Renal pelvis (tissue), 12 donors: ENCODE results near the gene TRIM71. TPM values are rescaled to one million over a fixed set of nuclear protein-coding genes. Genes with fewer than 3 reads are reported as not detected.
A peak's percentile ranks its signal among the peaks of the same experiment; 100 is the strongest.
"Not testable (repeated sequence)": the region's sequence is repeated elsewhere in the genome, so short reads cannot be mapped to it uniquely, and the experiment has no call there.

ENCODE experiments used
- DNase-seq: peaks from one replicate; pipeline ENCODE4 v3.0.0-alpha.2; 2013
- long read RNA-seq, 16 experiments: transcript quantifications; one replicate each; lab custom pipeline, GENCODE V29; 2026
- polyA plus RNA-seq, 3 donors: library from polyadenylated mRNA; unstranded; fragments of 120-200 nt; gene quantifications; one replicate each; pipeline ENCODE4 v1.2.1, GENCODE V29; 2013; ENCODE audit not compliant: insufficient read length in 3 of 3

TRIM71 gene
- polyA plus RNA-seq, result 1 to 10 TPM; 6.6 to 9.4 (median 8.9) TPM
- long read RNA-seq, donor 1, result 0 reads
- long read RNA-seq, donor 2, result 0 reads
- long read RNA-seq, donor 3, result 0 reads
- long read RNA-seq, donor 4, result 0 reads
- long read RNA-seq, donor 5, full-length matches to known transcripts, result 1 of 1 reads
- long read RNA-seq, donor 5, partial matches to known transcripts, result 0 of 1 reads
- long read RNA-seq, donor 5, other reads (novel, unspliced or antisense), result 0 of 1 reads
- long read RNA-seq, donor 6, result 0 reads
- long read RNA-seq, donor 7, full-length matches to known transcripts, result 1 of 1 reads
- long read RNA-seq, donor 7, partial matches to known transcripts, result 0 of 1 reads
- long read RNA-seq, donor 7, other reads (novel, unspliced or antisense), result 0 of 1 reads
- long read RNA-seq, donor 8, result 0 reads
- long read RNA-seq, donor 9, result 0 reads
- long read RNA-seq, donor 10, full-length matches to known transcripts, result 1 of 1 reads
- long read RNA-seq, donor 10, partial matches to known transcripts, result 0 of 1 reads
- long read RNA-seq, donor 10, other reads (novel, unspliced or antisense), result 0 of 1 reads
- long read RNA-seq, donor 11, result 0 reads
- long read RNA-seq, donor 12, full-length matches to known transcripts, result 1 of 1 reads
- long read RNA-seq, donor 12, partial matches to known transcripts, result 0 of 1 reads
- long read RNA-seq, donor 12, other reads (novel, unspliced or antisense), result 0 of 1 reads
- long read RNA-seq, donor 13, result 0 reads
- long read RNA-seq, donor 14, result 0 reads
- long read RNA-seq, donor 15, full-length matches to known transcripts, result 1 of 1 reads
- long read RNA-seq, donor 15, partial matches to known transcripts, result 0 of 1 reads
- long read RNA-seq, donor 15, other reads (novel, unspliced or antisense), result 0 of 1 reads
- long read RNA-seq, donor 16, full-length matches to known transcripts, result 2 of 2 reads
- long read RNA-seq, donor 16, partial matches to known transcripts, result 0 of 2 reads
- long read RNA-seq, donor 16, other reads (novel, unspliced or antisense), result 0 of 2 reads

- DNase-seq, result peak; percentile 19
Measured at GRCh38 chr3:32817558-32818228, at the start of gene TRIM71. TRIM71 (plus strand) TSS chr3:32817997; CDS start chr3:32818081, 84 bp downstream.

- no peak for DNase-seq
Measured at GRCh38 chr3:32778389-32778788, 39.4 kb upstream of the TRIM71 start.

- no peak for DNase-seq
Measured at GRCh38 chr3:32780071-32780734, 37.6 kb upstream of the TRIM71 start.

GRCh38 chr3:32780735-32781210 is 37.0 kb upstream of the TRIM71 start:
- DNase-seq, result peak; percentile 71

GRCh38 chr3:32781211-32781968 is 36.4 kb upstream of the TRIM71 start:
- peak; percentile 75 for DNase-seq

- not testable (repeated sequence) for DNase-seq
Measured at GRCh38 chr3:32781969-32782270, 35.9 kb upstream of the TRIM71 start.

GRCh38 chr3:32782407-32782806 is 35.4 kb upstream of the TRIM71 start:
- DNase-seq, result no peak

- no peak for DNase-seq
Measured at GRCh38 chr3:32791833-32792232, 26.0 kb upstream of the TRIM71 start.

- no peak for DNase-seq
Measured at GRCh38 chr3:32794487-32795308, 23.1 kb upstream of the TRIM71 start.

GRCh38 chr3:32796384-32796950 is 21.3 kb upstream of the TRIM71 start:
- DNase-seq, result not testable (repeated sequence)

- DNase-seq, result no peak
Measured at GRCh38 chr3:32797776-32798175, 20.0 kb upstream of the TRIM71 start.

- not testable (repeated sequence) for DNase-seq
Measured at GRCh38 chr3:32801440-32801839, 16.4 kb upstream of the TRIM71 start.

- DNase-seq, result peak; percentile 64
Measured at GRCh38 chr3:32813180-32813579, 4.6 kb upstream of the TRIM71 start.

- no peak for DNase-seq
Measured at GRCh38 chr3:32814361-32814760, 3.4 kb upstream of the TRIM71 start.

- no peak for DNase-seq
Measured at GRCh38 chr3:32815841-32816438, 1.9 kb upstream of the TRIM71 start.

GRCh38 chr3:32816439-32817256 is 1.1 kb upstream of the TRIM71 start:
- peak; percentile 61 for DNase-seq

- peak; percentile 30 for DNase-seq
Measured at GRCh38 chr3:32817257-32817557, 590 bp upstream of the TRIM71 start.
